Left hindlimb (tissue), 1 donor: ENCODE results near the gene GRHPR.
A peak's percentile ranks its signal among the peaks of the same experiment; 100 is the strongest.

Experiments used
- DNase-seq: peaks from one replicate; pipeline ENCODE4 v3.0.0-alpha.2; 2018

GRHPR gene

GRCh38 chr9:37399336-37399735, 23.2 kb upstream of the GRHPR start:
- DNase-seq: no peak

- DNase-seq: no peak
These were observed 17.9 kb upstream of the GRHPR start for GRCh38 chr9:37404590-37404989.

GRCh38 chr9:37405350-37405749, 17.1 kb upstream of the GRHPR start:
- DNase-seq: no peak

GRCh38 chr9:37405764-37406380, 16.6 kb upstream of the GRHPR start:
- no peak for DNase-seq

- no peak for DNase-seq
These were observed 15.7 kb upstream of the GRHPR start for GRCh38 chr9:37406603-37407401.

GRCh38 chr9:37407468-37407867, 15.0 kb upstream of the GRHPR start:
- DNase-seq: no peak

- DNase-seq: no peak
These were observed 13.4 kb upstream of the GRHPR start for GRCh38 chr9:37408933-37409710.

- DNase-seq: no peak
These were observed 12.1 kb upstream of the GRHPR start for GRCh38 chr9:37410354-37410861.

GRCh38 chr9:37410969-37411785, 11.3 kb upstream of the GRHPR start:
- no peak for DNase-seq

- DNase-seq: no peak
These were observed 9.9 kb upstream of the GRHPR start for GRCh38 chr9:37412431-37413151.

GRCh38 chr9:37413311-37413710, 9.2 kb upstream of the GRHPR start:
- no peak for DNase-seq

- no peak for DNase-seq
These were observed 8.0 kb upstream of the GRHPR start for GRCh38 chr9:37414503-37414943.

- peak; percentile 53 for DNase-seq
These were observed 7.3 kb upstream of the GRHPR start for GRCh38 chr9:37415011-37415719.

GRCh38 chr9:37417252-37417803, 5.2 kb upstream of the GRHPR start:
- DNase-seq: no peak

GRCh38 chr9:37417857-37418618, 4.5 kb upstream of the GRHPR start:
- no peak for DNase-seq

GRCh38 chr9:37419204-37419603, 3.3 kb upstream of the GRHPR start:
- DNase-seq: no peak

- no peak for DNase-seq
These were observed 2.0 kb upstream of the GRHPR start for GRCh38 chr9:37420271-37421215.

- no peak for DNase-seq
These were observed 595 bp upstream of the GRHPR start for GRCh38 chr9:37421914-37422288.

- no peak for DNase-seq
These were observed 1.0 kb downstream of the GRHPR start for GRCh38 chr9:37423508-37423907.
